BJ (cell line): ENCODE measurements around the gene PLXDC1. TPM values are rescaled to one million over a fixed set of nuclear protein-coding genes. Genes with fewer than 3 reads are reported as not detected.
A peak's percentile ranks its signal among the peaks of the same experiment; 100 is the strongest.

Experiments used
- CTCF ChIA-PET: fragments of 350-600 bp; formaldehyde crosslinking; extraction: SDS; loops from one replicate; lab custom pipeline; 2021; ENCODE audit warnings: antibody characterized with exemption, inconsistent platforms; lab: Yijun Ruan, JAX
- POLR2A ChIA-PET: fragments of 300-600 bp; sonication (Branson Sonifier 250); formaldehyde crosslinking; extraction: SDS; loops from one replicate; lab custom pipeline; 2021; ENCODE audit warnings: antibody characterized with exemption; lab: Charles Lee
- DNase-seq: peaks from one replicate; pipeline ENCODE4 v3.0.0-alpha.2; 2011; ENCODE audit warnings: low read depth
- H3K27me3 ChIP-seq: 2 replicates; pipeline ENCODE4 v1.6.0; 2011; ENCODE audit warnings: low read length; ENCODE audit not compliant: control insufficient read depth, insufficient read depth
- H3K36me3 ChIP-seq: 2 replicates; pipeline ENCODE4 v1.5.1; 2011; ENCODE audit warnings: low read length; ENCODE audit not compliant: control insufficient read depth, insufficient read depth
- H3K4me3 ChIP-seq: 2 replicates; pipeline ENCODE4 v1.5.1; 2011; ENCODE audit warnings: low read depth, mild to moderate bottlenecking, control low read depth, low read length
- CTCF ChIP-seq: IDR thresholded peaks from 2 replicates; pipeline ENCODE4 v1.5.1; 2011; ENCODE audit warnings: low read depth, mild to moderate bottlenecking, control low read depth, inconsistent platforms, low read length, moderate library complexity; ENCODE audit not compliant: insufficient read depth
- polyA plus RNA-seq: library from polyadenylated mRNA; depleted of rRNA; stranded (reverse); fragments of >200 nt; gene quantifications from 2 replicates; pipeline ENCODE4 v1.2.3, GENCODE V29; 2011

Gene PLXDC1
- polyA plus RNA-seq, 1 experiment = 5.0 TPM

DNA sequence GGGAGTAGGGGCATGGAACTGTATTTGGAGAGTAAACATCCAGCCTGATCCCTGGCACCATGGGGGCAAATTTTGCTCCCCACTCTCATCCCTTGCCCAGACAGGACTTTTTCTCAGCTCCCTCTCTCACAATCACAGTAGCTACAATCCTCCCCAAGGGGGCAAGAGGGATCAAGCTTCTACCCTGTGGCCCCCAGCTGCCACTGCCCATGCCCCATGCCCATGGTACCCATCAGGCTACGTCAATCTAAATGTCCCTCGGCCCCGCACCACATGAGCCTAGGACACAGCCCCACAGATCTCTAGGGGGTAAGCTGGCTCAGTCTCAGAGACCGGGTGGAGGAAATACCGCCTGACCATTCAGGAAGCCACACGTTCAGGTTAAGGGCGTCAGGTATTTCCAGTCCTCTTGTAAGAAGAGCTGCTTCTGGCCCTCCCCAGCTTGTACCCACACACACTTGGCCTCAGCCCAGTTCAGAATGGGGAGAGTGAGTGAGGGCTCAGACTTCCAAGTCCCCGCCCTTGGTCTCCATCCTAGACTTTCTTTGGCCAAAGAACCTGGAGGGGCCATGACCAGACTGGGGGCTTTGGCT, 44.2 kb upstream of the PLXDC1 start:
- TF ChIP-seq CTCF = no peak
- Histone ChIP-seq H3K4me3 (peak overlapping the region; percentile 75), H3K27me3 (no peaks in the 10 kb centered on the region), H3K36me3 (peaks cover 20% of the 10 kb centered on the region)
- ChIA-PET POLR2A (no interaction called here), CTCF (interaction anchor here (0.6 to 4.7 kb wide), 9 partner anchors 9 to 49 kb away, joined by 3 to 26 read pairs (median 5); no protein-coding TSS in a partner anchor)
- DNase-seq = no peak

DNA sequence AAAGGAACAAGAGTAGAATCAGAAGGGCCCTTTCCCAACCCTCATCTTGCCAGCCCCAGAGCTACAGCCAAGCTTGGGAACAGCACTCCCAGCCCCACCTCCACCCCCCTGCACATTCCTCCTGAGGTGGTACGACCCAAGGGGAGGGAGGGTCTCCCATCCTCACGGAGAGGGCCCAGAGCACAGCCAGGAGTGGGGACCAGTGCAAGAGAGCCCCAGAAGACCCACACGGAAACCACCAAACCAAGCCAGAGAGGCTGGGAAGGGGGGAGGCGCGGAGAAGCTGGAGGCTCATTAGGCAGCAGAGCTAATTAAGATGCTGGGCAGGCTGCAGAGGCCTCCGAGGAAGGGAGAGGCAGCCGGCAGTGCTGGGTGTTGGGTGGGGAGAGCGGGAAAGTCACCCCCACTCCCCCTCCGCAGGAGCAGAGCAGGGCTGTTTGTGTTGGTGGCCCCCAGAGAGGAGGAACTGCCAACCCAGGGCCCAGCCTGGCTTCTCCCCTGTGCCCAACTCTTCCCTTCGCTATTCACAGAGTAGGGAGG, 43.6 kb upstream of the PLXDC1 start:
- no peak overlapping the region for H3K4me3 ChIP-seq
- no peak for DNase-seq
- peaks cover 20% of the 10 kb centered on the region for H3K36me3 ChIP-seq
- ChIA-PET POLR2A (no interaction called here), CTCF (interaction anchor here (0.7 to 4.7 kb wide), 9 partner anchors 9 to 210 kb away, joined by 3 to 26 read pairs (median 5); no protein-coding TSS in a partner anchor)
- TF ChIP-seq CTCF = no peak
- H3K27me3 ChIP-seq = no peaks in the 10 kb centered on the region

GRCh38 chr17:39194089-39194984, 42.9 kb upstream of the PLXDC1 start:
- TF ChIP-seq CTCF = peak; percentile 65
- Histone ChIP-seq H3K4me3 (no peak overlapping the region), H3K27me3 (no peaks in the 10 kb centered on the region), H3K36me3 (peaks cover 20% of the 10 kb centered on the region)
- ChIA-PET CTCF (interaction anchor here (0.7 to 4.7 kb wide), 9 partner anchors 8 to 209 kb away, joined by 3 to 26 read pairs (median 5); no protein-coding TSS in a partner anchor), POLR2A (no interaction called here)
- no peak for DNase-seq

DNA sequence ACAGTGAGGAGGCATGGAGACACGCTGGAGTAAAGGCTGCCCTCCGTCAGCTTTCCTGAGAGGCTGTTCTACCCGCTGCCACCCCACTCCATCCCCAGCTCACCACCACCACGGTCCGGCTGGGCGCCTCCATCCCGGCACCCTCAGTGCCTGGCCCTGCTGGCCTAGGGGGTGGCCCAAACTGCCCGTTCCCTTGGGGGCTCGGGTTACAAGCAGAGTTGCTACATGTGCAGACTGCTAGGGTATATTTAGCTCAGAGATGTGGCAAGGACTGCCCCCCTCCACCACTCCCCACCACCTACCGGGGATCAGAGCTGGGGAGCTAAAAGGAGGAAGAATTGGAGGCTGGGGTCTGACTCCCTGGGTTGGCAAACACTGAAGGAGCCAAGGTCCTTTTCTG, 41.9 kb upstream of the PLXDC1 start:
- Histone ChIP-seq H3K4me3 (no peak overlapping the region), H3K36me3 (peaks cover 20% of the 10 kb centered on the region), H3K27me3 (no peaks in the 10 kb centered on the region)
- POLR2A ChIA-PET = no interaction called here
- TF ChIP-seq CTCF = no peak
- DNase-seq = no peak
- CTCF ChIA-PET = interaction anchor here (1.8 to 4.7 kb wide), 3 partner anchors 19 to 52 kb away, joined by 4 to 26 read pairs (median 25); no protein-coding TSS in a partner anchor

DNA sequence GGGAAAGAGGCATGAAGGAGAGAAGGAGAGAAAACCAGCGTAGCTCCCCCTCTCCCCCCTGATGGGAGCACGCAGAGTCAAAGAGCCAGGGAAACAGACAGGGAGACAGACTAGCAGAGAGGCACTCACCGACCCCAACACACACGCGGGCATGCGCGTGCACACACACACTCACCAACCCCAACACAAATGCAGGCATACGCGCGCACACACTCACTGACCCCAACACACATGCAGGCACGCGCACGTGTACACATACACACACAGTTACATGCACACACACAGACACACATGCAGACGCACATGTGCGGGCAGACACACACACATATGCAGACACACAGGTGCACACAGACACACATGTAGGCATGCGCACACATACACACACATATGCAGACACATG, 41.5 kb upstream of the PLXDC1 start:
- Histone ChIP-seq H3K36me3 (peaks cover 20% of the 10 kb centered on the region), H3K27me3 (no peaks in the 10 kb centered on the region), H3K4me3 (no peak overlapping the region)
- ChIA-PET CTCF (interaction anchor here (0.7 to 4.7 kb wide), 4 partner anchors 13 to 52 kb away, joined by 4 to 26 read pairs (median 14); no protein-coding TSS in a partner anchor), POLR2A (no interaction called here)
- no peak for TF ChIP-seq CTCF
- DNase-seq = no peak
